Measurements from ENCODE around the gene CIAO2B. TPM values are rescaled to one million over a fixed set of nuclear protein-coding genes. Genes with fewer than 3 reads are reported as not detected.
A peak's percentile ranks its signal among the peaks of the same experiment; 100 is the strongest.

CIAO2B gene
- total RNA-seq, 2 experiments from 2014 or later, result 150 to 162 TPM

DNA sequence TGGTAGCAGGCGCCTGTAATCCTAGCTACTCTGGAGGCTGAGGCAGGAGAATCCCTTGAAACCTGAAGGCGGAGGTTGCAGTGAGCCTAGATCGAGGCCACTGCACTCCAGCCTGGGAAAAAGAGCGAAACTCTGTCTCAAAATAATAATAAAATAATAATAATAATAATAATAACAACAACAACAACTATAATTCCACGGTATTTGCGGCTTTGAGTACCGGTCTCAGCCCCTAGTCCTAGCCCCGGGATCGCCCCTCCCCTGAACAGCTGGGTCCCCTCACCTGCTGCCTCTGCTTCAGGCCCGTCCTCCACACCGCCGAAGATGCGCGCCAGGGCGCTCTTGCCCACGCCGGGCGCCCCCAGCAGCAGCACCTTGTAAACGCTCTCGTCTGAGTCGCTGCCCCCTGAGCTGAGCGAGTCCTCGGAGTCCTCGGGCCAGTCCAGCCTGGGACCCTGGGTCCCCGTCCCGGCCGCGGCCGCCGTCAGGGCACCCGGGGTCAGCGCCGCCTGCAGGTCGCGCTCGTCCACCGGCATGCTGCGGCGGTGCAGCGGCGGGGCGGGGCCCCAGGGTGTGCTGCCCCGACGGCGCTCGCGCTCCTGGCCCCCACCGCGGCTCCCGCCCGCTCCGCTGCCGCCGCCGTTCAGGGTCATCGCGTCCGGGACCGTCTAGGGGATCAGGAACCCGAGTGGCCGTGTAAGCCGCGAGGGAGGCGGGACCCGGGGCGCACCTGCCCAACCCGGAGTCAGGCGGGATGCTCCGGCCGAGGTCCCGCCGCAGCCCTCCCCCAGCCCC, 9.5 kb downstream of the CIAO2B start:
- POLR2A ChIA-PET, result interaction anchor here (1.0 kb wide), 1 partner anchor 12 kb away, joined by 3 read pairs; no protein-coding TSS in a partner anchor
- no peaks in the 10 kb centered on the region for H3K9me3 Mint-ChIP-seq
- peak; percentile 63 for TF ChIP-seq CTCF (IDR thresholded peaks at IDR 0.05)
- intact Hi-C loops (cut with micrococcal nuclease), result no loop called here
- H3K36me3 Mint-ChIP-seq (ENCODE audit: low read depth), result no peaks in the 10 kb centered on the region
- peak overlapping the region; percentile 44 for H3K4me3 Mint-ChIP-seq
- CTCF ChIA-PET, result interaction anchor here (1.0 to 7.6 kb wide), 2 partner anchors 9 to 30 kb away, joined by 4 to 54 read pairs; no protein-coding TSS in a partner anchor
- peaks cover 35% of the 10 kb centered on the region for H3K27me3 Mint-ChIP-seq
- peaks cover 12% of the 10 kb centered on the region for H3K4me1 Mint-ChIP-seq (ENCODE audit: low read depth)
- DNase-seq (peak; percentile 53), ATAC-seq (peak; percentile 75)
- H3K27ac Mint-ChIP-seq, result no peak overlapping the region

GRCh38 chr16:66923866-66924265, 10.3 kb downstream of the CIAO2B start:
- no peaks in the 10 kb centered on the region for H3K36me3 Mint-ChIP-seq (ENCODE audit: low read depth)
- ATAC-seq (no peak), DNase-seq (no peak)
- no peak overlapping the region for H3K4me3 Mint-ChIP-seq
- CTCF ChIA-PET, result interaction anchor here (1.3 to 7.6 kb wide), 2 partner anchors 29 to 93 kb away, joined by 3 to 54 read pairs; partner anchors contain the start of gene NAE1
- POLR2A ChIA-PET, result no interaction called here
- intact Hi-C loops (cut with micrococcal nuclease), result no loop called here
- no peaks in the 10 kb centered on the region for H3K9me3 Mint-ChIP-seq
- H3K27ac Mint-ChIP-seq, result no peak overlapping the region
- TF ChIP-seq CTCF (IDR thresholded peaks at IDR 0.05), result no peak
- H3K27me3 Mint-ChIP-seq, result peaks cover 35% of the 10 kb centered on the region
- peaks cover 12% of the 10 kb centered on the region for H3K4me1 Mint-ChIP-seq (ENCODE audit: low read depth)

DNA sequence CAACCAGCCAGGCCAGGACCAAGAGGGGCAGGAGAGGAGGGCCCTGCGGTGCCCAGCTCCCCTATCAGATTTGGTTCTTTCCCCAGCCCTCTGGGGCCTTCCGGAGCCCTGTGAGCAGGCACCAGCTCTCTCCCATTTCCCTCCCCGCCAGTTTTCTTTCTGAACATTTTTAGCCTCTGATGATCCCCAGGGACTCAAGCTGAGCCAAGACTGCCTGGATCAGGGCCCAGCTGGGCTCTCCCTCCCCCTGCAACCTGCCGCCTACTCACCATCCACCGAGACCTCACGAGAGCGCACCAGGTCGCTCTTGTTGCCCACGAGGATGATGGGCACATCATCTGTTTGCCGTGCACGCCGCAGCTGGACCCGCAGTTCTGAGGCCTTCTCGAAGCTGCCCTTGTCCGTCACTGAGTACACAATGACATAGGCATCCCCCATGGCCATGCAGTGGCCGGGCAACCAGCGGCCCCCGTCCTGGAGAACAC, 10.9 kb downstream of the CIAO2B start:
- TF ChIP-seq CTCF (IDR thresholded peaks at IDR 0.05), result no peak
- Mint-ChIP-seq H3K36me3 (ENCODE audit: low read depth) (no peaks in the 10 kb centered on the region), H3K27ac (no peak overlapping the region), H3K4me1 (ENCODE audit: low read depth) (peaks cover 10% of the 10 kb centered on the region), H3K27me3 (peaks cover 35% of the 10 kb centered on the region), H3K9me3 (no peaks in the 10 kb centered on the region), H3K4me3 (no peak overlapping the region)
- ATAC-seq (no peak), DNase-seq (no peak)
- POLR2A ChIA-PET, result no interaction called here
- intact Hi-C loops (cut with micrococcal nuclease), result no loop called here
- CTCF ChIA-PET, result interaction anchor here (1.3 to 7.6 kb wide), 2 partner anchors 29 to 93 kb away, joined by 3 to 54 read pairs; partner anchors contain the start of gene NAE1

- POLR2A ChIA-PET, result interaction anchor here (1.3 to 1.6 kb wide), 2 partner anchors 12 to 18 kb away, joined by 3 to 5 read pairs; no protein-coding TSS in a partner anchor
- intact Hi-C loops (cut with micrococcal nuclease), result no loop called here
- DNase-seq (no peak), ATAC-seq (no peak)
- Mint-ChIP-seq H3K4me1 (ENCODE audit: low read depth) (peaks cover 8% of the 10 kb centered on the region), H3K4me3 (no peak overlapping the region), H3K36me3 (ENCODE audit: low read depth) (no peaks in the 10 kb centered on the region), H3K9me3 (no peaks in the 10 kb centered on the region), H3K27ac (no peak overlapping the region), H3K27me3 (peaks cover 35% of the 10 kb centered on the region)
- no peak for TF ChIP-seq CTCF (IDR thresholded peaks at IDR 0.05)
- CTCF ChIA-PET, result interaction anchor here (1.1 to 7.6 kb wide), 2 partner anchors 27 to 53 kb away, joined by 3 to 54 read pairs; no protein-coding TSS in a partner anchor
Observed at GRCh38 chr16:66921729-66922450, 12.3 kb downstream of the CIAO2B start.

All from activated CD8-positive, alpha-beta T cell treated with anti-CD3 and anti-CD28 coated beads for 36 hours (primary cell).